SK-N-SH treated with all-trans-retinoic acid at 6 μM for 48 hours (cell line): ENCODE results near the gene KCTD13.

ENCODE experiments used
- ARNTL ChIP-seq: fragments of 450-650 bp; formaldehyde crosslinking; IDR thresholded peaks from 2 replicates; pipeline ENCODE4 v1.5.0; 2020; ENCODE audit warnings: low read depth, mild to moderate bottlenecking, moderate library complexity, borderline replicate concordance
- BACH2 ChIP-seq: fragments of 250-450 bp; sonication (Bioruptor Pico); IDR thresholded peaks from 2 replicates; pipeline ENCODE4 v1.9.0; 2021; ENCODE audit warnings: mild to moderate bottlenecking, borderline replicate concordance
- ESRRG ChIP-seq: fragments of 250-450 bp; sonication (Bioruptor Pico); IDR thresholded peaks from 2 replicates; pipeline ENCODE4 v1.6.1; 2021; ENCODE audit warnings: mild to moderate bottlenecking
- ISL1 ChIP-seq: fragments of 250-450 bp; sonication (Bioruptor Pico); IDR thresholded peaks from 2 replicates; pipeline ENCODE4 v2.1.2; 2022; ENCODE audit warnings: mild to moderate bottlenecking, moderate library complexity
- OSR1 ChIP-seq: fragments of 250-450 bp; sonication (Bioruptor Pico); IDR thresholded peaks from 2 replicates; pipeline ENCODE4 v1.8.0; 2022; ENCODE audit warnings: moderate library complexity, mild to moderate bottlenecking, inconsistent platforms
- PATZ1 ChIP-seq: fragments of 250-450 bp; sonication (Bioruptor Pico); IDR thresholded peaks from 2 replicates; pipeline ENCODE4 v1.8.0; 2020; ENCODE audit warnings: mild to moderate bottlenecking, moderate library complexity, borderline replicate concordance
- POU6F1 ChIP-seq: fragments of 250-450 bp; sonication (Bioruptor Pico); IDR thresholded peaks from 2 replicates; pipeline ENCODE4 v1.8.0; 2021; ENCODE audit warnings: low read depth, mild to moderate bottlenecking, moderate library complexity, borderline replicate concordance
- PPARA ChIP-seq: fragments of 250-450 bp; sonication (Bioruptor Pico); IDR thresholded peaks from 2 replicates; pipeline ENCODE4 v1.5.0; 2020; ENCODE audit warnings: mild to moderate bottlenecking, borderline replicate concordance
- RARB ChIP-seq: fragments of 250-450 bp; sonication (Bioruptor Pico); IDR thresholded peaks from 2 replicates; pipeline ENCODE4 v1.8.0; 2021; ENCODE audit warnings: mild to moderate bottlenecking, moderate library complexity
- SNAI2 ChIP-seq: fragments of 250-450 bp; sonication (Bioruptor Pico); IDR thresholded peaks from 2 replicates; pipeline ENCODE4 v1.5.0; 2020; ENCODE audit warnings: mild to moderate bottlenecking, moderate library complexity
- TCF4 ChIP-seq: fragments of 250-450 bp; sonication (Bioruptor Pico); IDR thresholded peaks from 2 replicates; pipeline ENCODE4 v1.8.0; 2021; ENCODE audit warnings: mild to moderate bottlenecking, moderate library complexity, borderline replicate concordance
- ZC3H10 ChIP-seq: fragments of 250-450 bp; sonication (Bioruptor Pico); IDR thresholded peaks from 2 replicates; pipeline ENCODE4 v1.5.1; 2021; ENCODE audit warnings: mild to moderate bottlenecking, moderate library complexity
- ZFP3 ChIP-seq: fragments of 250-450 bp; sonication (Bioruptor Pico); IDR thresholded peaks from 2 replicates; pipeline ENCODE4 v1.5.0; 2020; ENCODE audit warnings: mild to moderate bottlenecking, moderate library complexity
- ZFP30 ChIP-seq: fragments of 450-650 bp; formaldehyde crosslinking; IDR thresholded peaks from 2 replicates; pipeline ENCODE4 v1.5.0; 2022; ENCODE audit warnings: mild to moderate bottlenecking, moderate library complexity

- TF ChIP-seq PPARA = no peak
- TF ChIP-seq ZC3H10 (CRISPR knock-in tag) = no peak
- no peak for TF ChIP-seq ARNTL
- no peak for TF ChIP-seq ZFP3 (CRISPR knock-in tag)
- TF ChIP-seq PATZ1 (CRISPR knock-in tag) = no peak
- no peak for TF ChIP-seq ZFP30 (CRISPR knock-in tag)
- TF ChIP-seq RARB (CRISPR knock-in tag) = no peak
- no peak for TF ChIP-seq ISL1 (CRISPR knock-in tag)
- TF ChIP-seq SNAI2 (CRISPR knock-in tag) = no peak
- no peak for TF ChIP-seq ESRRG
- TF ChIP-seq BACH2 (CRISPR knock-in tag) = no peak
- TF ChIP-seq POU6F1 = no peak
- no peak for TF ChIP-seq OSR1 (CRISPR knock-in tag)
- no peak for TF ChIP-seq TCF4 (CRISPR knock-in tag)
Observed at GRCh38 chr16:29862884-29863668, 63.0 kb downstream of the KCTD13 start, which contains the start of gene CDIPT.
